IMR-90 (cell line): ENCODE measurements around the gene RUNX1. TPM values are rescaled to one million over a fixed set of nuclear protein-coding genes. Genes with fewer than 3 reads are reported as not detected.
A peak's percentile ranks its signal among the peaks of the same experiment; 100 is the strongest.

Experiments
- ATAC-seq: fragments of 200-7000 bp; cut with Tn5 transposase; 2 replicates; pipeline ENCODE4 v1.9.1; 2020; ENCODE audit warnings: low read depth, mild to moderate bottlenecking, moderate library complexity
- BruUV-seq: library from RNA; stranded (reverse); fragments of 400-500 nt; replicated peaks from 2 replicates; lab custom pipeline; 2021; lab: Mats Ljungman, UMichigan
- CTCF ChIA-PET: fragments of 300-600 bp; formaldehyde crosslinking; extraction: SDS; loops from one replicate; lab custom pipeline; 2021; ENCODE audit warnings: antibody characterized with exemption; lab: Yijun Ruan, JAX
- POLR2A ChIA-PET: fragments of 300-600 bp; sonication (Branson Sonifier 250); formaldehyde crosslinking; loops from one replicate; lab custom pipeline; 2022; ENCODE audit warnings: antibody characterized with exemption; ENCODE audit not compliant: unreplicated experiment; lab: Charles Lee
- DNase-seq: peaks from one replicate; pipeline ENCODE4 v3.0.0; 2013
- H2AFZ ChIP-seq: replicated peaks from 2 replicates; pipeline ENCODE3; 2013; ENCODE audit warnings: low read length, mild to moderate bottlenecking; ENCODE audit not compliant: poor library complexity
- H2AK5ac ChIP-seq: 2 replicates; pipeline ENCODE4 v1.6.1; 2013; ENCODE audit warnings: low read depth, low read length, inconsistent platforms
- H2AK9ac ChIP-seq: replicated peaks from 2 replicates; pipeline ENCODE3; 2013; ENCODE audit warnings: mild to moderate bottlenecking, low read depth, low read length, moderate library complexity; ENCODE audit not compliant: poor library complexity
- H2BK120ac ChIP-seq: 2 replicates; pipeline ENCODE4 v1.6.1; 2013; ENCODE audit warnings: low read depth, low read length, inconsistent platforms
- H2BK15ac ChIP-seq: 3 replicates; pipeline ENCODE4 v1.6.1; 2013; ENCODE audit warnings: low read depth, low read length, inconsistent platforms
- H2BK20ac ChIP-seq: 2 replicates; pipeline ENCODE4 v1.6.1; 2013; ENCODE audit warnings: low read depth, mild to moderate bottlenecking, inconsistent platforms, low read length, moderate library complexity
- H2BK5ac ChIP-seq: 2 replicates; pipeline ENCODE4 v1.6.1; 2013; ENCODE audit warnings: mild to moderate bottlenecking, low read depth, low read length, inconsistent platforms; ENCODE audit not compliant: poor library complexity, severe bottlenecking
- H3K14ac ChIP-seq: replicated peaks from 2 replicates; pipeline ENCODE4 v1.6.1; 2013; ENCODE audit warnings: low read depth, low read length, inconsistent platforms
- H3K18ac ChIP-seq: 2 replicates; pipeline ENCODE4 v1.6.1; 2013; ENCODE audit warnings: low read depth, low read length, control low read depth
- H3K23ac ChIP-seq: 2 replicates; pipeline ENCODE4 v1.6.1; 2013; ENCODE audit warnings: low read depth, low read length, inconsistent platforms
- H3K27ac ChIP-seq: 2 replicates; pipeline ENCODE4 v1.5.1; 2013; ENCODE audit warnings: mild to moderate bottlenecking, control low read depth, low read length; ENCODE audit not compliant: insufficient read depth
- H3K27me3 ChIP-seq: 2 replicates; pipeline ENCODE4 v1.6.1; 2013; ENCODE audit warnings: low read length; ENCODE audit not compliant: control insufficient read depth, insufficient read depth
- H3K36me3 ChIP-seq: 2 replicates; pipeline ENCODE4 v1.6.1; 2013; ENCODE audit warnings: low read length, mixed read lengths; ENCODE audit not compliant: control insufficient read depth, insufficient read depth
- H3K4ac ChIP-seq: 2 replicates; pipeline ENCODE4 v1.6.1; 2013; ENCODE audit warnings: low read depth, low read length, inconsistent platforms
- H3K4me1 ChIP-seq: 2 replicates; pipeline ENCODE4 v1.6.1; 2013; ENCODE audit warnings: low read length, mixed read lengths; ENCODE audit not compliant: control insufficient read depth, insufficient read depth
- H3K4me2 ChIP-seq: 2 replicates; pipeline ENCODE4 v1.6.1; 2013; ENCODE audit warnings: low read depth, mild to moderate bottlenecking, control low read depth, low read length, moderate library complexity
- H3K4me3 ChIP-seq: 2 replicates; pipeline ENCODE4 v1.5.1; 2013; ENCODE audit warnings: low read depth, mild to moderate bottlenecking, control low read depth, low read length, moderate library complexity; ENCODE audit not compliant: insufficient read depth
- H3K56ac ChIP-seq: 2 replicates; pipeline ENCODE4 v1.6.1; 2013; ENCODE audit warnings: low read length, inconsistent platforms; ENCODE audit not compliant: insufficient read depth; ENCODE audit errors: extremely low read depth
- H3K79me1 ChIP-seq, 2 experiments: 2 replicates each; pipeline ENCODE4 v1.6.1; 2013; ENCODE audit warnings: low read length in 2 of 2, inconsistent platforms in 1 of 2, low read depth in 1 of 2
- H3K9ac ChIP-seq: 2 replicates; pipeline ENCODE4 v1.6.1; 2013; ENCODE audit warnings: low read depth, low read length, control low read depth
- H3K9me1 ChIP-seq: 2 replicates; pipeline ENCODE4 v1.6.1; 2013; ENCODE audit warnings: low read length, inconsistent platforms; ENCODE audit not compliant: insufficient read depth
- H3K9me3 ChIP-seq: 2 replicates; pipeline ENCODE4 v1.6.1; 2013; ENCODE audit warnings: low read length; ENCODE audit not compliant: control insufficient read depth, insufficient read depth
- H4K20me1 ChIP-seq: 2 replicates; pipeline ENCODE4 v1.6.1; 2013; ENCODE audit warnings: low read length, inconsistent platforms; ENCODE audit not compliant: insufficient read depth
- H4K5ac ChIP-seq: 2 replicates; pipeline ENCODE4 v1.6.1; 2013; ENCODE audit warnings: mild to moderate bottlenecking, low read depth, low read length, control low read depth
- H4K8ac ChIP-seq, 2 experiments: 2 replicates each; pipeline ENCODE4 v1.6.1; 2013; ENCODE audit warnings: low read depth in 2 of 2, low read length in 2 of 2, control low read depth in 1 of 2, inconsistent platforms in 1 of 2
- H4K91ac ChIP-seq: 2 replicates; pipeline ENCODE4 v1.6.1; 2013; ENCODE audit warnings: low read depth, low read length, inconsistent platforms; ENCODE audit not compliant: insufficient read depth
- BHLHE40 ChIP-seq: fragments of 150-350 bp; IDR thresholded peaks from 2 replicates; pipeline ENCODE4 v1.6.1; 2016; ENCODE audit warnings: mild to moderate bottlenecking, low read depth, low read length
- CHD1 ChIP-seq: IDR thresholded peaks from 2 replicates; pipeline ENCODE4 v1.6.1; 2012; ENCODE audit warnings: low read depth, low read length, improper control_type of control experiment
- CTCF ChIP-seq: conservative IDR thresholded peaks from 2 replicates; pipeline ENCODE4 v1.5.1; 2012; ENCODE audit warnings: mild to moderate bottlenecking, low read depth, low read length, improper control_type of control experiment
- FOS ChIP-seq: fragments of 150-350 bp; IDR thresholded peaks from 2 replicates; pipeline ENCODE4 v1.6.1; 2016; ENCODE audit warnings: low read depth, low read length
- MAFK ChIP-seq: IDR thresholded peaks from 2 replicates; pipeline ENCODE4 v1.6.1; 2012; ENCODE audit warnings: low read depth, low read length, improper control_type of control experiment
- MAZ ChIP-seq: IDR thresholded peaks from 2 replicates; pipeline ENCODE4 v1.6.1; 2012; ENCODE audit warnings: low read depth, mild to moderate bottlenecking, low read length, improper control_type of control experiment, moderate library complexity, borderline replicate concordance
- MXI1 ChIP-seq: IDR thresholded peaks from 2 replicates; pipeline ENCODE4 v1.6.1; 2012; ENCODE audit warnings: low read depth, mild to moderate bottlenecking, low read length, moderate library complexity, borderline replicate concordance
- POLR2A ChIP-seq: IDR thresholded peaks from 2 replicates; pipeline ENCODE4 v1.6.1; 2012; ENCODE audit warnings: mild to moderate bottlenecking, low read depth, low read length
- RAD21 ChIP-seq: IDR thresholded peaks from 2 replicates; pipeline ENCODE4 v1.6.1; 2012; ENCODE audit warnings: low read length, improper control_type of control experiment
- SMC3 ChIP-seq: fragments of 150-350 bp; IDR thresholded peaks from 2 replicates; pipeline ENCODE4 v1.6.1; 2016; ENCODE audit warnings: low read depth, mild to moderate bottlenecking, antibody characterized with exemption, low read length, moderate library complexity
- WGBS, 2 experiments: methylation state at CpG; one replicate each; pipeline versions ENCODE4 v1.1.5 to v1.1.7; 2013; ENCODE audit warnings: missing lambda C conversion rate in 2 of 2; ENCODE audit not compliant: insufficient read length in 1 of 2; ENCODE audit errors: extremely low coverage in 2 of 2; 5-methylcytosine and 5-hydroxymethylcytosine counted together
- dilution Hi-C: fragments of 300-500 bp; cut with HindIII; formaldehyde crosslinking; loops from one replicate; pipeline ENCODE4 v1.14.3; 2018; ENCODE audit warnings: low sequenced_read_pairs; ENCODE audit not compliant: unreplicated experiment
- in situ Hi-C: fragments of 300-500 bp; cut with MboI; formaldehyde crosslinking; loops from 3 replicates; pipeline ENCODE4 v1.14.3; 2019; ENCODE audit warnings: low sequenced_read_pairs, inconsistent platforms, mixed read lengths
- intact Hi-C: fragments of 100-400 bp; cut with micrococcal nuclease; formaldehyde crosslinking; loops from 2 replicates; pipeline ENCODE4 v1.10.0; 2022
- polyA plus RNA-seq, 3 experiments: library from polyadenylated mRNA; depleted of rRNA; stranded (reverse); fragments of >200 nt; gene quantifications; 2 replicates each; pipeline ENCODE4 v1.2.3, GENCODE V29; 2012; ENCODE audit warnings: low replicate concordance in 1 of 3
- total RNA-seq: library from RNA; depleted of rRNA; stranded (reverse); fragments of >200 nt; gene quantifications from 2 replicates; pipeline ENCODE4 v1.2.3, GENCODE V29; 2012

RUNX1 gene
- total and polyA plus RNA-seq, 2 of the 4 experiments (the other 2 are of a cell fraction) = 34.5 to 56.5 TPM

GRCh38 chr21:34910396-34910795 is 138.7 kb downstream of the RUNX1 start:
- WGBS, 2 experiments = no CpG with 5 or more reads among the region's 4 CpGs
- Histone ChIP-seq H3K4me2 (no peak overlapping the region), H4K91ac (0 out of 2 replicates have a peak overlapping the region, but pooled peaks have one; percentile 19), H2BK5ac (no peak overlapping the region), H3K4me1 (peaks cover 14% of the 10 kb centered on the region), H3K9me1 (peaks cover 14% of the 10 kb centered on the region), H2BK20ac (peak overlapping the region; percentile 50; the same call in 1 of the 2 replicates), H2AK9ac (no peak overlapping the region), H4K8ac (0 out of 4 replicates have a peak overlapping the region, but pooled peaks of 1 of the 2 experiments have one; percentile 9), H3K4me3 (no peak overlapping the region), H2BK15ac (peak overlapping the region; percentile 13; the same call in 1 of the 3 replicates), H3K27me3 (no peaks in the 10 kb centered on the region), H3K9ac (no peak overlapping the region), H2AK5ac (0 out of 2 replicates have a peak overlapping the region, but pooled peaks have one; percentile 28), H3K18ac (no peak overlapping the region), H3K14ac (no peak overlapping the region), H3K4ac (peak overlapping the region; percentile 49; the same call in 1 of the 2 replicates), H3K79me1 (peaks cover 0 to 11% of the 10 kb centered on the region in 2 experiments; a peak in 2 of 4 replicates), H3K9me3 (no peaks in the 10 kb centered on the region), H3K27ac (no peak overlapping the region), H3K23ac (no peak overlapping the region), H4K5ac (no peak overlapping the region), H2BK120ac (peak overlapping the region; percentile 53), H3K36me3 (no peaks in the 10 kb centered on the region), H2AFZ (no peak overlapping the region), H4K20me1 (no peaks in the 10 kb centered on the region), H3K56ac (no peak overlapping the region)
- intact Hi-C loops (no loop called here), dilution Hi-C loops (no loop called here), in situ Hi-C loops (loop anchor here (10.0 kb wide), 1 partner anchor 134 kb away; the partner anchor contains the start of gene RUNX1)
- ATAC-seq (no peak), DNase-seq (no peak)
- no TSS peak for BruUV-seq
- POLR2A ChIA-PET = no interaction called here
- CTCF ChIA-PET = interaction anchor here (1.2 kb wide), 1 partner anchor 294 kb away, joined by 3 read pairs; no protein-coding TSS in a partner anchor
- TF ChIP-seq MAZ (no peak), CTCF (no peak), CHD1 (no peak), MXI1 (no peak), SMC3 (no peak), FOS (no peak), RAD21 (no peak), POLR2A (no peak), BHLHE40 (no peak), MAFK (no peak)
